ENCODE data around the gene SLC6A9.

The SLC6A9 gene

DNA sequence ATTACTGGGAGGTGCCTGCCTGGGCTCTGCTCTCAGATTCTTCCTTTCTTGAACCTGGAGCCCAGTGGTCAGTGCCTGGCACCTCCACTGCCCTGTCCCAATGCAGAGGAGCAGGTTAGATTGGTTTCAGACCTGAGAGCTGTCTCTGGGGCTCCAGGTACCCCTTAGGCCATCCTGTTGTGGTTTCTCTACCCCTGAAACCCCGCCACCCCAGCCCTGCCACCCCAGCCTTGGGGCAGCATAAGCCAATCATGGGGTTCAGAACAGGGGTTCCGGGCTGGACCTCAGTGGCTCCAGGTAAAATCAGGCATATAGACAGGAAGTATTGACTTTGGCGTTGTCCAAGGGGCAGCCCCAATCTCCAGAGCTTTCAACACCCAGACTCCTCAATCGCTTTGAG is 3.2 kb upstream of the SLC6A9 start:
- TF ChIP-seq, protein P1, sequence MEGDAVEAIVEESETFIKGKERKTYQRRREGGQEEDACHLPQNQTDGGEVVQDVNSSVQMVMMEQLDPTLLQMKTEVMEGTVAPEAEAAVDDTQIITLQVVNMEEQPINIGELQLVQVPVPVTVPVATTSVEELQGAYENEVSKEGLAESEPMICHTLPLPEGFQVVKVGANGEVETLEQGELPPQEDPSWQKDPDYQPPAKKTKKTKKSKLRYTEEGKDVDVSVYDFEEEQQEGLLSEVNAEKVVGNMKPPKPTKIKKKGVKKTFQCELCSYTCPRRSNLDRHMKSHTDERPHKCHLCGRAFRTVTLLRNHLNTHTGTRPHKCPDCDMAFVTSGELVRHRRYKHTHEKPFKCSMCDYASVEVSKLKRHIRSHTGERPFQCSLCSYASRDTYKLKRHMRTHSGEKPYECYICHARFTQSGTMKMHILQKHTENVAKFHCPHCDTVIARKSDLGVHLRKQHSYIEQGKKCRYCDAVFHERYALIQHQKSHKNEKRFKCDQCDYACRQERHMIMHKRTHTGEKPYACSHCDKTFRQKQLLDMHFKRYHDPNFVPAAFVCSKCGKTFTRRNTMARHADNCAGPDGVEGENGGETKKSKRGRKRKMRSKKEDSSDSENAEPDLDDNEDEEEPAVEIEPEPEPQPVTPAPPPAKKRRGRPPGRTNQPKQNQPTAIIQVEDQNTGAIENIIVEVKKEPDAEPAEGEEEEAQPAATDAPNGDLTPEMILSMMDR (IDR thresholded peaks at IDR 0.05; ENCODE audit: low read depth, low read length): no peak
- DNase-seq (ENCODE audit: extremely low read depth, low read depth): no peak

DNA sequence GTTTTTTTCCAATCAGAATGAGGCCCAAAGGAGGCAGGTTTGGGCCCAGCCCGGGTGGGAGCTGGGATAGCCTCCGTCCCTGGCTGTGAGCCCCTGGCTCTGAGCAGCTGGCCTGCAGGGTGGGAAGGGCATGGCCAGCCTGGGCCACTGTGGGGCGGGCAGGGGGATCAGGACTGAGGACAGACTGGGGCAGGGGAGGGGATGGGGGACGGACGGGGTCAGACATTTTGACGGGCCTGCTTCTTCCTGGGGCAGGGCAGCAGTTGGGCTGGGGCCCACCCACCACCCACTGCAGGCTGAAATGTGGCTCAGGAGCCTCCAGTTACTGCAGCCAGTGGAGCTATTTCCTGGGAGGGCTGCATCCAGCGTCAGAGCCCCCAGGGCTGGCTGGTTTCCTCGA is 2.5 kb upstream of the SLC6A9 start:
- DNase-seq (ENCODE audit: extremely low read depth, low read depth): no peak
- TF ChIP-seq, protein P1 (IDR thresholded peaks at IDR 0.05; ENCODE audit: low read depth, low read length): no peak

DNA sequence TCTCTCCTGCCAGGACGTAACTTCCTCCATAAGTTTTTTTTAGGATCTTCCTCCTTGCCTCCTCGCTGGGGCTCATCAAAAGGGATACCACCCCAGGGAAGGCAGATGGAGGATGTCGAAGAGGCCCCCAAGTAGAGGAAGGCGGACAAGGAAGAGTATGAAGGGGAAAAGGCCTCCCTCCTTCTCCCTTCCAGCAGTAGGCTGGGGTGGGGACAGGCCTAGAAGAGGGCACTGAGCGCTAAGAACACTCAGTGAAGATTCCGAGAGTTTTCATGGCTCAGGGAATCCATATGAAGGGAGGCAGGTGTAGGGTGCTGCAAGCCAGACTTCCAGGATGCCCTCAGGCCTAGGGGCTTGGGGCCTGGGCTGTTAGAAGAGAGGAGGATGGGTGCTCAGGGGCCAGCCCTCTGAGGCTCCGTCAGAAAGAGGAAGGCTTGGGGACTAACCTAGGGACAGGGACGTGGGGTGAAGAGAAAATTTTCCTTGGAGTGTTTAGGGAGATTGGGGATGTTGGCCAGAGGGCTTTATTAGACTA is 1.8 kb upstream of the SLC6A9 start:
- TF ChIP-seq, protein P1 (IDR thresholded peaks at IDR 0.05; ENCODE audit: low read depth, low read length): no peak
- DNase-seq (ENCODE audit: extremely low read depth, low read depth): no peak

DNA sequence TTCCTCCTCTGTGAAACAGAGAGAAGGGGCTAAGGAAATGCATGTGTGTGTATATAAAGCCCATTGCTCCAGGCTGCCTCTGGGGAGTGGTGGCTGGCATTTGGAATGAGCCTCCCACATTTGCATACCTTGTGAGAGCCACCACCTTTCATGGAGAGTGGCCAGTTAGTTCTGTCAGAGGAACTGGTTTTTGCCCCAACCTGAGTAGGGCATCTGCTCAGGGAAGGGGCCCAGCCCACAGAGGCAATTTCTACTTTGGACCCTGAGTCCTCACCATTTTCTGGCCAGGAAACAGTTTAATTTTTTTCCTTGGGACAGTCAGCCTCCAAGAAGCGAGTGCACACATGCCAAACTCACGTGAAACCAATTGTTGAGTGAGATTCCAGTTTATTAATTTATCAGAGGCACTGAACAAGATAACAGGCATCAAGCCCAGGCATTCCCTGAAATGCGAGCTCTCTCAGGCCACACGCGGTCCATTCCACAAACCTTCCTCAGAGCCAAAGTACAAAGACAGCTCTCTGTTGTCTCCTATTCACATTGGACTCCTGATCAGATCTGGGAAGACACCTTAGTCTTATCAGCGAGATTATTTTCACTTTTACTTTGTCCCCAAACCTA is 1.0 kb upstream of the SLC6A9 start:
- no peak for DNase-seq (ENCODE audit: extremely low read depth, low read depth)
- TF ChIP-seq, protein P1 (IDR thresholded peaks at IDR 0.05; ENCODE audit: low read depth, low read length): no peak

DNA sequence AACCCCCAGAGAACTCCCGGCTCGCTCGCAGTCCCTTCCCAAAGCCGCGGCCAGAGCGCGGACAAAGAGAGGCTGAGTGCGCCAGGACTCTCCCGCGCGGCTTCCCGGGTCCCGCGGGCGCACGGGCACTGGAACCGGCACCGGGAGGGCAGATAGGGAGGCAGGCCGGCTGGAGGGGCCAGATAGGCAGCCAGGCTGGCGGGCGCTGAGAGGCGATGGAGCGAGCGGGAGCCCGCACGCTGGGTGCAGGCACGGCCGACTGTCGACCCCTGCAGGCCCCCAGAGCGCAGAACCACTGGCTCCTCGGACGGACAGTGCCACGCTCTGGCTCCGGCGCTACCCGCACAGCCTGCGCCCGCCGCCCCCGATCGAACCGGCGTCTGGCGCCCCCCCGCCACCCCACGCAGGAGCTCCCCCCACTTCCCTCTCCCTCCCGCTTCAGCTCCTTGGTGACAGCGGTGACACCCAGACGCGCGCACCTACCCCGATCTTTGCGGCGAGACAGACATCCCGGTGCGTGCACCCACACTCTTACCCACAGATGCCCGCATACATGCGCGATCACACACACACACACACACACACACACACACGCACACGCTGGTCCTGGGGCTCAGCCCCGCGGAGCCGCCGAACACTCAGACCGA is 534 bp downstream of the SLC6A9 start:
- TF ChIP-seq, protein P1 (IDR thresholded peaks at IDR 0.05; ENCODE audit: low read depth, low read length): peak; percentile 14; the same call in 1 of the 2 replicates
- DNase-seq (ENCODE audit: extremely low read depth, low read depth): no peak

DNA sequence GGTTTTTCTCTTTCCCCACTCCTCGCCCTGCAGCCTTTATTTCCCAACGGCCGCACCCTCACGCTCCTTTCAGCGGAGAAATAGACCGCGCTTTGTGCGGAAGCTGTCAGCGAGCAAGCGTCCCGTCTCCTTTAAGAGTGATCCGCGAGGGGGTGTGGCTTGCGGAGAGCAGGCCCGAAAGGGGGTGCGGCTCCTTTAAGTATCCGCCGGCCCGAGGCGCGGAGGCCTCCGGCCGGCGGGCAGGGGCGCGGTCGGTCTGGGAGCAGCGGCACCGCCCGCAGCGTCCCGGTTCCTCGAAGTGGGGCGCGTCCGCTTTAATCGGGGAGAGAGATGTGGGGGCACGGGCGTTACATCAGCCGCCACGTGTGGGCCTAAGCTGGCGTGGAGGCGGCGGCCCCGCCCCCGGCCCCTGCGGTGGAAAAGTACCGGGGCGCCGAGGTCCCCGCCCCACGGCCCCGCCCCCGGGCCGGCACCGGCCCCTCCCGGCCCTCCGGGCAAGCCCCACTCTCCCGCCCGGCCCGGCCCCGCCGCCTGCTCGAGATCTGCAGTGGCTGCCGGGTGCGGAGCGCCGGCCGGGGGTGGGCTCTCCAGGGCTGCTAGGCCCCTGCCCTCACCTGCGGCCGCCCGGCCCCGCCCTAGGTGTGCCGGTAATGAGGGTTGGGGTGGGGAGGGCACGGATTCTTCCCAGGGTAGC is 1.2 kb downstream of the SLC6A9 start:
- DNase-seq (ENCODE audit: extremely low read depth, low read depth): peak; percentile 69
- TF ChIP-seq, protein P1 (IDR thresholded peaks at IDR 0.05; ENCODE audit: low read depth, low read length): no peak
